Upper lobe of right lung (tissue), 1 donor: ENCODE measurements around the gene FSTL5. TPM values are rescaled to one million over a fixed set of nuclear protein-coding genes. Genes with fewer than 3 reads are reported as not detected.

Source experiments
- ATAC-seq: fragments of 200-7000 bp; cut with Tn5 transposase; one replicate; pipeline ENCODE4 v1.9.1; 2020; ENCODE audit warnings: mild to moderate bottlenecking, moderate library complexity
- DNase-seq: peaks from one replicate; pipeline ENCODE4 v3.0.0-alpha.2; 2020
- H3K27ac ChIP-seq: fragments of 200-600 bp; one replicate; pipeline ENCODE4 v1.8.0; 2022
- H3K27me3 ChIP-seq: fragments of 200-600 bp; one replicate; pipeline ENCODE4 v1.8.0; 2022; ENCODE audit warnings: mild to moderate bottlenecking
- H3K36me3 ChIP-seq: fragments of 200-600 bp; one replicate; pipeline ENCODE4 v1.8.0; 2022
- H3K4me1 ChIP-seq: fragments of 200-600 bp; one replicate; pipeline ENCODE4 v1.8.0; 2022
- H3K4me3 ChIP-seq: fragments of 200-600 bp; one replicate; pipeline ENCODE4 v1.8.0; 2022; ENCODE audit warnings: mild to moderate bottlenecking
- H3K9me3 ChIP-seq: fragments of 200-600 bp; one replicate; pipeline ENCODE4 v1.8.0; 2022
- intact Hi-C: fragments of 100-400 bp; cut with DNase I; formaldehyde crosslinking; loops from one replicate; pipeline ENCODE4 v1.11.0; 2022
- total RNA-seq: library from RNA; stranded (reverse); fragmentation: NEBNext Ultra II Directional; extraction: Animal tissue kit (Norgen Biotek cat#: 25700); gene quantifications from one replicate; pipeline ENCODE4 v1.2.1, GENCODE V29; 2021
- TF ChIP-seq, protein P1 (sequence below): fragments of 200-600 bp; IDR thresholded peaks from one replicate; pipeline ENCODE4 v1.8.0; 2022; ENCODE audit warnings: antibody characterized with exemption
- donor health status: DM: no; HTN: yes; CAD: no; lungs with severe emphysema.

The FSTL5 gene
- total RNA-seq, 1 donor from 2014 or later, result 0.12 TPM

DNA sequence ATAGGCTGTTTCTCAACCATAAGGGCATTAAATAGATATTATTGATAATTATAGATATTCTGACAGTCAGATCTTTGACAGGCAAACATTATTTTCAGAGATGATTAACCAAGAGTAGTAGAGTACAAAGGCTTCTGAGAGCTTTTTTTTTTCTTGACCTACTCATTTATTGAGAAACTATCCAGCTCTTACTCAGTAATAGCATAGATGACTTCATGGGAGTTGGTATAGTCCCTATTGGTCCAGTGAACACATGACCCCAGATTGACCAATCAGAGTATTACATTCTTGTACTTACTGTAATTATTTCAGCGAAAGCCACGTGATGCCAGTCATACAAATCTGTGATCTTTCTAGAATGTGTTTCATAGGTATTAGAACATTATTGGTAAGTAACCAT is 508.7 kb downstream of the FSTL5 start:
- intact Hi-C loops, result no loop called here
- TF ChIP-seq, protein P1, sequence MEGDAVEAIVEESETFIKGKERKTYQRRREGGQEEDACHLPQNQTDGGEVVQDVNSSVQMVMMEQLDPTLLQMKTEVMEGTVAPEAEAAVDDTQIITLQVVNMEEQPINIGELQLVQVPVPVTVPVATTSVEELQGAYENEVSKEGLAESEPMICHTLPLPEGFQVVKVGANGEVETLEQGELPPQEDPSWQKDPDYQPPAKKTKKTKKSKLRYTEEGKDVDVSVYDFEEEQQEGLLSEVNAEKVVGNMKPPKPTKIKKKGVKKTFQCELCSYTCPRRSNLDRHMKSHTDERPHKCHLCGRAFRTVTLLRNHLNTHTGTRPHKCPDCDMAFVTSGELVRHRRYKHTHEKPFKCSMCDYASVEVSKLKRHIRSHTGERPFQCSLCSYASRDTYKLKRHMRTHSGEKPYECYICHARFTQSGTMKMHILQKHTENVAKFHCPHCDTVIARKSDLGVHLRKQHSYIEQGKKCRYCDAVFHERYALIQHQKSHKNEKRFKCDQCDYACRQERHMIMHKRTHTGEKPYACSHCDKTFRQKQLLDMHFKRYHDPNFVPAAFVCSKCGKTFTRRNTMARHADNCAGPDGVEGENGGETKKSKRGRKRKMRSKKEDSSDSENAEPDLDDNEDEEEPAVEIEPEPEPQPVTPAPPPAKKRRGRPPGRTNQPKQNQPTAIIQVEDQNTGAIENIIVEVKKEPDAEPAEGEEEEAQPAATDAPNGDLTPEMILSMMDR, result no peak
- Histone ChIP-seq H3K4me1 (no peaks in the 10 kb centered on the region), H3K27ac (no peak overlapping the region), H3K36me3 (no peaks in the 10 kb centered on the region), H3K27me3 (no peaks in the 10 kb centered on the region), H3K9me3 (no peaks in the 10 kb centered on the region), H3K4me3 (no peak overlapping the region)
- DNase-seq, result no peak
- no peak for ATAC-seq

DNA sequence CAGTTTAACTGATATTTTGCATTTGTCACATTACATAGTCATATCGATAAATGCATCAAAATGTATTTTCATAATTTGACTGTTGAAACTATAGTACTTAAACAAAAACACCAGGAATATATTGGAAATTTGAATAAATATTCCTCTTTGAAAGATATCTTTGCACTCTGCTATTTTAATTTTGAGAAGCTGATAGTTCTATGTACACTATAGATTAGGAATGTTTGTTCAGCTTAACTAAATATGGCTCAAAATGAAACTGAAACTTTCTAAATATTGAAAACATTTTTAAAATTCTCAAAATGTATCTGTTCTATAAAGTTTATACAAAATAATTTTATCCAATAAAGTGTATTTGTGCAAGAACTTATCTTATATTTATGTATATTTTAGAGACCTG is 510.1 kb downstream of the FSTL5 start:
- Histone ChIP-seq H3K36me3 (no peaks in the 10 kb centered on the region), H3K27ac (no peak overlapping the region), H3K27me3 (no peaks in the 10 kb centered on the region), H3K4me3 (no peak overlapping the region), H3K4me1 (no peaks in the 10 kb centered on the region), H3K9me3 (no peaks in the 10 kb centered on the region)
- intact Hi-C loops, result no loop called here
- DNase-seq, result no peak
- ATAC-seq, result no peak
- TF ChIP-seq, protein P1, result no peak

DNA sequence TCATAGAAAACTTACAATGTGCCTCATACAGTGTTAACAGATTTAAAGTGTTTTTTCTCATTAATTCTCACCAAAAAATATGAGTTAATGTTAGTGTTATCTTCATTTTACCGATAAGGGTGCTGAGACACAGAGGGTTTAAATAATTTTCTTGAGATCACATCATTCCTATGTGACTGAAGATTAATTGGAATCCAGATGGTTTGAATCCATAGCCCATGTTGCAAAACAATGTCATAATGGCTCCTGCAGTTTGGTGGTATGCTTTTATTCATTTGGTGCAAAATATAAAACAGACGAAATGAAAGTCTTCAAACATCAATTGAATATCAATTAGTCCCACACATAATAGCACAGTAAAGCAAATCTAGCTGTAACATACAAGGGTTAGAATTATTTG is 512.2 kb downstream of the FSTL5 start:
- Histone ChIP-seq H3K9me3 (no peaks in the 10 kb centered on the region), H3K4me1 (no peaks in the 10 kb centered on the region), H3K27me3 (no peaks in the 10 kb centered on the region), H3K27ac (no peak overlapping the region), H3K4me3 (no peak overlapping the region), H3K36me3 (no peaks in the 10 kb centered on the region)
- DNase-seq (no peak), ATAC-seq (no peak)
- intact Hi-C loops, result no loop called here
- TF ChIP-seq, protein P1, result no peak

DNA sequence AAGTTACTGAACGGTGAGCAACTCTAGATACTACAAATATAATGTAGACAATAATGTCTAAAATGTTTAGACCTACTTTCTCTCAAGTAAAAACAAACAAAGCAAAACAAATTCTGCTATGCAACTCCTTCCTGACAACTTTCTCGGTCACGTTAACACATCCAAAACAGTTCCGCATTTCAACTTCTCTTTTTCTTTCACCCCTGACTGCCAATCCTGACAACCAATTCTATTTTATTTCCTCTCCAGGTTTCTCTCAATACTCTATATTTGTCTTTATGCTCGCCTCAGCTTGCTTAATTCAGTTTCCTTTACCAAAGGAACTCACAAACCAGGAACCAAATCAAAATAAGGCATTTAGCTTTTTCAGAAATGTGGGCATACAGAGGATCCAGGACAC is 513.0 kb downstream of the FSTL5 start:
- no peaks in the 10 kb centered on the region for H3K36me3 ChIP-seq
- ATAC-seq, result peak; percentile 75
- intact Hi-C loops, result no loop called here

DNA sequence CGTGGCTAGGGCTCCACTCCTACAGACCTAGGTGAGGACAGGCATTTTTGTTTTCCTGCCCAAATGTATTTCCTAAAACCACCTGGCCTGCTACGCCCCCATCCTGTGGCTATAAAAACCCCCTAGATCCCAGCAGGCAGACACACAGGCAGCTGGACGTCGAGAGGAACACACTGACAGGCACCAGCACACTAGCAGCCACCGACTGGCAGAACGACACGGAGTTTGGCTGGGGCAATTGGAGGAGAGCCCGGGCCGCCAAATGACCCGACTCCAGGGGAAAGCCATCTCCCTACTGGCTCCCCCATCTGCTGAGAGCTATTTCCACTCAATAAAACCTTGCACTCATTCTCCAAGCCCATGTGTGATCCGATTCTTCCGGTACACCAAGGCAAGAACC is 516.0 kb downstream of the FSTL5 start:
- Histone ChIP-seq H3K27ac (no peak overlapping the region), H3K36me3 (no peaks in the 10 kb centered on the region), H3K4me1 (no peaks in the 10 kb centered on the region), H3K9me3 (no peaks in the 10 kb centered on the region), H3K4me3 (no peak overlapping the region), H3K27me3 (no peaks in the 10 kb centered on the region)
- ATAC-seq (no peak), DNase-seq (no peak)
- intact Hi-C loops, result no loop called here
- TF ChIP-seq, protein P1, result no peak

More for the DNA sequence above, 513.0 kb downstream of the FSTL5 start:
- Histone ChIP-seq H3K4me1 (no peaks in the 10 kb centered on the region), H3K27ac (no peak overlapping the region), H3K9me3 (no peaks in the 10 kb centered on the region), H3K4me3 (no peak overlapping the region), H3K27me3 (no peaks in the 10 kb centered on the region)
- TF ChIP-seq, protein P1, result no peak
- no peak for DNase-seq

DNA sequence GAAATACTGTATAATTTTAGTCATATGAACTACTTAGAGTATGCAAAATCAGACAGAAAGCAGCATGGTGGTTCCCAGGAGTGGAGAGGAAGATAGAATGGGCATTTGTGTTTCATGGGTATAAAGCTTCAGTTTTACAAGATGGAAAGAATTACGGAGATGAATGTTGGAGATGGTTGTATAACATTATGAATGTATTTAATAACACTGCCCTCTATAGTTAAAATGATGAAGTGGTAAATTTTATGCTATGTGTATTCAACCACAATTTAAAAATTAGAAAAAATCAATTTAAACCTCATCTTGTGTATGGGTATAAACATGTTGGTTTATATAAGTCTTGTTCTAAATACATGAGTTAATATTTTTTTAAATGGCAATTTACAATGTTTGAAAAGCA is 521.1 kb downstream of the FSTL5 start:
- TF ChIP-seq, protein P1, result no peak
- ATAC-seq (no peak), DNase-seq (no peak)
- no peaks in the 10 kb centered on the region for H3K4me1 ChIP-seq
- H3K27me3 ChIP-seq, result no peaks in the 10 kb centered on the region
- no peak overlapping the region for H3K4me3 ChIP-seq
- no peaks in the 10 kb centered on the region for H3K36me3 ChIP-seq
- intact Hi-C loops, result no loop called here
- H3K9me3 ChIP-seq, result no peaks in the 10 kb centered on the region
- no peak overlapping the region for H3K27ac ChIP-seq
